T-helper 1 cell (primary cell): ENCODE measurements around the gene ZDHHC24.

Experiments used
- DNase-seq, 5 donors: peaks; one replicate each; pipeline ENCODE4 v3.0.0-alpha.2; 2012 to 2020

Gene ZDHHC24

DNA sequence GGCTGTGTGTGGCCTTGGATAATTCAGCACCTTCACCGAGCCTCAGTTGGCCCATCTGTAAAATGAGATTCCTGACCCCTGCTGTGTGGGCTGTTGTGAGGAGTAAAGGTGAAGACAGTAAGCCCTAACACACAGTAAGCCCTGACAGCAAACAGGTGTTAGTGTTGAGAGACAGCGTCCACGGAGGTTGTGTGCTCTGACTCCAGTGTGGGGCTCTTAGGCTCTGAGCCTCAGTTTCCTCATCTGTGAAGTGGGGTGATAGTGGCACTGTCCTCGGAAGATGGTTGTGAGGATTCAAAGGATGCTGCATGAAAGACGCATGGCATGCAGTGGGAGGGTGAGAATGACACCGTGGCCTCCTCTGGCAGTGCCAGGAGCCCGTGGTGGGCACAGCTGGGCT lies 51.4 kb downstream of the ZDHHC24 start:
- DNase-seq = no peak

DNA sequence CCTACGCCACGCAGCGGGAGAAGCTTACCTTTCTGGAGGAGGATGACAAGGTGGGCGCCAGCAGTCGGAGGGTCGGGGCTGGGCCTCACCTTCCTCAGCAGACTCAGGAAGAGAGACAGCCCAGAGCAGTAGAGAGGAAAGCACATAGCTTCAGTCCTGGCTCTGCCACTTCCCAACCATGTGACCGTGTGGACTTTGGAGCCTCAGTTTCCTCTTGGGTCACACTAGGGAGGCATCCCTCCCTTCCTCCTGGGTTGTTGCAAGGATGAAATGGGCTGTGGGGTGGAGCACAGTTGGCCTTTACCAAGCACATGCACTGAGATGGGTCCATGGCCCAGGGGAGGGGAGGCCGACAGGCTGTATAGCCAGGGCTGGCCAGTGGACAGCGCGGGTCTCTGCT lies 52.7 kb downstream of the ZDHHC24 start:
- no peak for DNase-seq

DNA sequence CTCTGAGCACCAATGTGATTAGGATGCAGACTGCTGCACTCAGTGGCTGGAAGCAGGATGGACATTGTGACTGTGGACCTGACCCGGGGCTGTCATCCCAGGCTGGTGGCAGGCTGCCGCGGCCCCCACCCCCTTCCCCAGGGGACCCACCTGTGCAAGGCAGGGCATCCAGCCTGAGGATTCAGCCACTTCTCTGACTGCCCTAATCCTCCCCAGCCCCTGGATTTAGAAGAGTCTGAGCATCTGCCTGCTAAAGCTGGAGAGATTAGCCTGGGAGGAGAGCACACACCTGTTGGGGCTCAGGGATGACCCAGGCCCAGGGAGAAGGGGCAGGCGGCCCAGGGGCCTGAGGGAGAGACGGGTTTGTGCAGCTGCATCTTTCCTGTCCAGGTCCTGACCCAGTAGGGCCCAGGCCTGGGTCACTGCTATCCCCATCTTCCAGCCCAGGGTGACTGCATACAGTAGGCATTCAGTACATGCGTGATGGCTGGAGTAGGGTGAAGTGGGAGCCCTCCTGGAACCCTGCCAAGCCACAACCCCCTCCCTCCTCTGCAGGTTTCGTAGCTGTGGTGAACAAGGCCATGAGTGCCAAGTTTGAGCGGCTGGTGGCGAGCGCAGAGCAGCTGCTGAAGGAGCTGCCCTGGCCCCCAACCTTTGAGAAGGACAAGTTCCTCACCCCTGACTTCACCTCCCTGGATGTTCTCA lies 53.5 kb downstream of the ZDHHC24 start:
- DNase-seq = no peak

DNA sequence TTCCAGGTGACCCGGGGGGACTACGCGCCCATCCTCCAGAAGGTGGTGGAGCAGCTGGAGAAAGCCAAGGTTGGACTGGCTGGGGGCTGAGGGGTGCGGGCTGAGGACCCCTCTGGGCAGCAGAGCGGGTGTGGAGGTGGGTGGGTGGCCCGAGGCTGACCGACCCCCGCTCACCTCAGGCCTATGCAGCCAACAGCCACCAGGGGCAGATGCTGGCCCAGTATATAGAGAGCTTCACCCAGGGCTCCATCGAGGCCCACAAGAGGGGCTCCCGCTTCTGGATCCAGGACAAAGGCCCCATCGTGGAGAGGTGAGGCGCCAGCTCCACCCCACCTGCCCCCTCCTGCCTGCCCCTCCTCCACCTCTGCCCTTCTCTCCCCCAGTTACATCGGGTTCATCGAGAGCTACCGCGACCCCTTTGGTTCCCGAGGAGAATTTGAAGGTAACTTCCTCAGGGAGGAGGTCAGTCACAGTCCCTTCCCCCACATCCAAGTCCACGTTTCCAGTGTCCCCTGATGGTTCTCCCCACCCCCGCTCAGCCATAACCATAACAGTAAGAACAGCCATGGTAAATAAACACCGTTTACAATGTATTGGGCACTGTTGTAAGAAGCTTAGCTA lies 54.4 kb downstream of the ZDHHC24 start:
- DNase-seq = no peak

DNA sequence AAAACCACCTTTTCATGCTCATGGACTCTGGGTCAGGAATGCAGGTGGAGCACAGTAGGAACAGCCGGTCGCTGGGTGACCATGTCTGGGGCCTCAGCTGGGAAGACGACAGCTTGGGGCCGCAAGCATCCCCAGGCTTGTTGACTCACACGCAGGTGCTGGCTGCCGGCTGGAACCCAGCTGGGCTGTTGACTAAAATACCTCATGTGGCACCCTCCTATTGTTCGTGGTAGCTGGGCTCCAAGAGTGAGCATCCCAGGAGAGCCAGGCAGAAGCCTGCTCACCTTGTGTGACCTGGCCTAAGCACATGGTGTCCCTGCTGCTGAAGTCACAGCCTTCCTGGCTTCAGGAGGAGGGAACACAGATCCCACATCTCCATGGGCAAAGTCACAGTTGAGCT lies 56.2 kb downstream of the ZDHHC24 start:
- DNase-seq = no peak

DNA sequence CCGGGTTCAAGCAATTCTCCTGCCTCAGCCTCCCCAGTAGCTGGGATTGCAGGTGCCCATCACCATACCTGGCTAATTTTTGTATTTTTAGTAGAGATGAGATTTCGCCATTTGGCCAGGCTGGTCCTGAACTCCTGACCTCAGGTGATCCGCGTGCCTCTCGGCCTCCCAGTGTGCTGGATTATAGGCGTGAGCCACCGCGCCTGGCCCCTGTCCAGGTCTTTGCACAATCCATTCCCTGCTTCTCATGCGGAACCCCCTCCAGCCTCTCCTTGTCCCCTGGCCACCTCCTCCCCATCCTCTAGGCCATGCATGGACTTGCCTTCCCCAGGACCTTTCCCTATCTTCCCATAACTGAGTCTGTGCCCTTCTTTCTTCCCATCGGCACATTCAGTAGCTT lies 56.9 kb downstream of the ZDHHC24 start:
- no peak for DNase-seq

DNA sequence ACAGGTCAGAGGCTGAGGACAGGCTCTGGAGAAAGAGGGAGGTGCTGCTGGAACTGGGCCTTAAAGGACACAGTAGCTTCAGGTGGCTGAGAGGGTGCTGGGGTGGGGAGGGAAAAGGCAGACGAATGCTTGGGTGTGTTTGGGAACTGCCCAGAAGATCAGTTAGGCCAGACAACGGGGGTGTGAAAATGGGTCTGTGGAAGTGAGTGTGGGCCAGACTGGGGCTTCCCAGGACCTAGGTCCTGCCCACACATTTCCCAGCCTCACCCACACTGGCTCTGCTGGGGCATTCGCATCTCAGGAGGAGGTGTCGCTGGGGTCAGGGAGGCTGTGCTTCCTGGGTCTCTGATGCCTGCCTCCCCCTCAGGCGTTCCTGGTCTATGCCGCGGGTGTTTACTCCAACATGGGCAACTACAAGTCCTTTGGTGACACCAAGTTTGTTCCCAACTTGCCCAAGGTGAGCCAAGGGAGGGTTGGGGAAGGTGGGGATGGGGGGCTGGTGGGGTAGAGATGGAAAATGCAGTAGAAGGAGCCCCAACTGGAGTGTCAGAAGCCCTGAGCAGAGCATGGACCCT lies 61.0 kb downstream of the ZDHHC24 start:
- DNase-seq = no peak

DNA sequence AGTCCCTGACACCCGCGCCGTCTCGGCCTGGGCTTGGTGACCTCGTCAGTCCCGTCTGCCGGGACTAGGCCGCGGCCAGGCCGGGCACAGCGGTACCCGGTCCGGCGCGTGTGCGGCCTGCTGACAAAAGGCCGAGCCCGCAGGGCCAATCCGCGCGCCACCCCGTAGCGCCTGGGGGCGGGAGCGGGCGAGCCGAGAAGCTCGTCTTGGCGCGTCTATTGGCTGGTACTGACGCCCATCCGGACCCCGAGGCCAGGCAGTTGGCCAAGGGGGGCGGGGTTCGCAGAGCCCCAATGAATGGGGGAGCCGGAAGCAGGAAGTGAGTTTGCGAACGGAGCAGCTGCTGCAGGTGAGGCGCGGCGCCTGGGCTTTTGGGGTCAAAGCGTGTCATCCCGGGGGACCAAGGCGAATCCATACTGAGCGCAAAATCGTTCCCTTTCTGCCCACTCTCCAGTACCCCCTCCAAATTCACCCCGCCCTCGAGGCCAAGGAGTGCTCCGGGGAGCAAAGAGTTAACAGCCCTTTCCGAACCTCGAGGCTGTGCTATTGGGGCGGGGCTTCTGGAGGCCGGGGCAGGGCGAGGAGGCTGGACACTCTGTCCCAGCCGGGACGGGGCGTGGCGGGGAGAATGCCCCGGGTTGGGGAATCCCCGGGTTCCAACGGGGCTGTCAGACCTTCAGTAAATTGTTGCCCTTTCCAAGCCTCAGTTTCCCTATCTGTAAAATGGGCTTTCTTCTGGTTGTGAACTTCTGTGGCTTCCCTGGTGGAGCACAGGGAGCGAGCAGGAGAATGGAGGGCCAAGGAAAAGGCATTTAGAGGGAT lies 65.5 kb downstream of the ZDHHC24 start, which contains the start of gene DPP3:
DPP3 (plus strand) TSS at position 318 of the 822 bp plus-strand sequence. CDS start 1,767 bp downstream, outside the sequence.
- DNase-seq = peak; percentile 90 to 97 (median 93)

DNA sequence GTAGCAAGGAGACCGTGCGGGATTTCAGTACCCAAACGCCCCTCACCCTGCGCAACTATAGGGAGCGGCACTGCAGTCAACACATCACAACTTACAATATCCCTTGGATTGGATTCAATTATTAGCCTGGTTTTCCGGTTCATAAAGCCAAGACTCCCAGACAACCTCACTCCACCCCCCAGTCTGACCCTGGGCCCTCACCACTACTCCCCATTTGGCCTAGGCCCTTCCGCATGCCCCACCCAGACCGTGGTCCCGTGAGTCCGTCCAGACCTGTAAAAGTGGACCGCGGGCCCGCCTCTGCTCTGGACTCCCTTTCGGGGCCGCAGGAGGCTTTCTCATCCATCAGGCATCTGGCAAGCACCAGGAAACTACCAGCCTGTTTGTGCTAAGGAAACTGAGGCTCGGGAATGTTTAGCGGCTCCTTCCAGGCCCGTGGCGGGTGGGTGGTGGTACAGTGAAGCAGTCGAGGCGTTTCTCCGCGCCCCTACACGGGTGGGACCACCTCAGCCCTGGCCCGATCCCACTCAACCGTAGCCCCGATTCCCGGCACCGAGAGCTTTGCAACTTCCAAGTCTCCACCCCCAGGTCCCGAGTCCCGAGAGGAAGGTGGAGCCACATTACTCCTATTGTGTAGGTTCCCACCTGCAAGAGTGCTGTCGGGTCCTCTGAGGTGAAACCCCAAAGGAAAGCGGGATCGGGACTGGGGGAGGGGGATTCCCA lies 66.3 kb downstream of the ZDHHC24 start:
- DNase-seq = no peak

DNA sequence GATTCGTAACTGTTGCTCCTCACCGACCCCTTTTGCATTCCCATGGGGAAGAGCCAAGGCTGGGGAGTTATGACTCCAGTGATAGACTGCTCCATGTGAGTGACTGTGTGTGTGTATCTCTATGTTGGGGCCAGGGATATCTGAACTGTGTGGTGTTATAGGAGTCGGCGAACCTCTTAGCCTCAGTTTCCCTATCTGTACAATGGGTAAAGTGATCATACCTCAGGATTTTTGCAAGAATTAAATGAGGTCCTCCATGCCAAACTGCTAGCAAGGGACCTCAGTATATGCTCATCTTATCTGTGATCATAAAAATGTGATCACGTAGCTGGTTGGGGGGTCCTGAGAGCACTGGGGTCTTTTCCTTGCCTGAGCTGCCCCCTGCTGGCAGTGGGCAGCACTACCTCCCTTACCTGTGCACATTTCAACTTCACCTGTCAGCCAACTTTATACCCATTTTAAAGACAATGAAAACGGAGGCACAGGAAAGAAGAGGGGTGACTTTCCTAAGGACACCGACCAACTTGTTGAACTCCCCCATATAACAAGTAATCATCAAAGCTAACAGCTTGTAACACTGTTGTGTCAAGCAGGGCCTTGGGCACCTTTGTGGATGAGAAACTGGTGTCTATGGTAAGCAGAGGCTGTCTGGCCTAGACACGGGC lies 67.0 kb downstream of the ZDHHC24 start:
- peak in 1 of 5 donors; percentile 28 for DNase-seq

DNA sequence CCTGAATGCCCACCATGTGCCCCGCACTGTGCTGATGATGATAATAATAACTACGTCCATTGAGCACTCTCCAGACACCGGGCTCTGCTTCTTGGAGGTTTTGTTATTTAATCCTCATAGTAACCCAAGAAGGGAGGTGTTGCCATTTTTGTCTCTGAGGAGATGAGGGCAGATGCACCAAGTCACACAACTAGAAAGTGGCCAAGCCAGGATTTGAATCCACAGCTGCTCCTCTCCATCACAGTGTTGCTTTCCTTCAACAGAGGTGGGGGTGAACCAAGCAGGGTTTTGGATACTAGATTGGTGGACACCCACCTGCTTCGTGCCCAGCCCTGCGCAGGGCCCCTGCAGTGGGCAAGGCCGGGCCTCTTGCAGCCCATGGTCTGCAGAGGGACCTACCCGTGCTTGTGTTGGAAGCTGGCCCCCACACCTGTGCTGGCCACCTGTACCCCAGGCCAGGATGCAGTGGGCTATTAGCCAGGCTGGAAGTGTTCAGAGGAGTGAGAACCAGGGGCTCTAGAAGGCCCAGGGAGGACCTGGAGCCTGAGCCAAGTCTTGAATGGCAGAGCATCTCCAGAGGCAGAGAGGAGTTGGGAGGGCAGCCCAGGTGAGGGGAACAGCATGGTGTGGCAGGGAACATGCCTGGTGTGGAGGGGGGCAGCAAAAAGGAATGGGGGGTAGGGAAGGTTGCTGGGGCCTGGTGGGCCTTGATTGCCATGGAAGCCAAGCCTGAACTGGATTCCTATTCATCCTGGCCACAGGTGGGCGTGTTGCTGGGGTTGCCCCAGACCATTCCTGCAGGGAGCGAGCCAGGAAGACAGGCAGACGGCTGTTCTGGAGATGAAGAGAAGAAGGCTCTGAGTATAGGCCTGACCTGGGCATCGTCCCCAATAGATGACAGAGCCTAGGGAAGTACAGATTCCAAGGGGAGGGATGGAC lies 68.3 kb downstream of the ZDHHC24 start:
- DNase-seq = no peak

DNA sequence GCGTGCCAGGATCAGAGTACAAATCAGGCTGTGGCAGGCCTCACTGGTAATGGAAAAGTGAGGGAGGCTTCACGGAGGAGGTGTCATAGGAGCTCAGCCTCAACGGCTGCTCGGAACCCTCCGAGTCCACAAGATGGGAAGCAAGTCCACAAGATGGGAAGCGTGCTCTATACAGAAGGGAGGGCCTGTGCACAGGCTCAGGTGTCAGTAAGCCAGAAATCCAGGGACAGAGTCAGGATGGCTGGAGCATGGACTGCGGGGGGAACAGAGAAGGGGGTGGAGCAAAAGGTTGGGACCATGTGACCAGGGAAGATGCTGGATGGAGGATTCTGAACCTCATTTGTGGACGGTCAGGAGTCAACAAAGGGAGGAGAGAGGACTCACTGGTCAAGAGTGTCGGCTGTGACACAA lies 69.0 kb downstream of the ZDHHC24 start:
- no peak for DNase-seq

DNA sequence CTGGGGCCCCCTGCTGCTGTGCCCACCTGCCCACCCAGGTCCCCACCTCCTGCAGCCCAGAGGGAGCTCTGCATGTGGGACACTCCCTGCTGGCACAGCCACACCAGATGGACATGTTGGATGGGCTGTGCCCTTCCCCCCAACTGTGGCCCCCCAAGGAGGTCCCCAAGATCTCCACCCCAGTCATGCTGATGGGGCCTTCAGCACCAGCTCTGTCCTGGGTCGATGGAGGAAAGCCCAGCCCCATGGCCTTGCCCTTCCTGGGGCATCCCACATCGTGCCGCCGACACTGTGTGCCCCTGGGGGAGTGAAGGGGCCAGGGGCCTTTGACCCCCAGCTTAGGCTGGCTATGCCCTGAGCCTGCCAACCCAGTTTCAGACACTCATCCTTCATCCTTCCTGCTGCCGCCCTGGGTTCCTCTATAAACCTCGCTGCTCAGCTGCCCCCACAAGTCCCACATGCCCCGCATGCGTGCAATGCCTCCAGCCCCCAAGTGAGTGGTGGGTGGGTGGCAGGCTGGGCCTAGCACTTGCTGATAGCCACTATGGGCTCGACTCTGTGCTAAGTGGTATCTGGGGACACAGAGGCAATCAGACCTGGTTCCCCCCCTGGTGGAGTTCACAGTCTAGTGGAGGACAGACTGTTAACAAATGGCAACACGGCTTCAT lies 69.5 kb downstream of the ZDHHC24 start:
- DNase-seq = no peak

DNA sequence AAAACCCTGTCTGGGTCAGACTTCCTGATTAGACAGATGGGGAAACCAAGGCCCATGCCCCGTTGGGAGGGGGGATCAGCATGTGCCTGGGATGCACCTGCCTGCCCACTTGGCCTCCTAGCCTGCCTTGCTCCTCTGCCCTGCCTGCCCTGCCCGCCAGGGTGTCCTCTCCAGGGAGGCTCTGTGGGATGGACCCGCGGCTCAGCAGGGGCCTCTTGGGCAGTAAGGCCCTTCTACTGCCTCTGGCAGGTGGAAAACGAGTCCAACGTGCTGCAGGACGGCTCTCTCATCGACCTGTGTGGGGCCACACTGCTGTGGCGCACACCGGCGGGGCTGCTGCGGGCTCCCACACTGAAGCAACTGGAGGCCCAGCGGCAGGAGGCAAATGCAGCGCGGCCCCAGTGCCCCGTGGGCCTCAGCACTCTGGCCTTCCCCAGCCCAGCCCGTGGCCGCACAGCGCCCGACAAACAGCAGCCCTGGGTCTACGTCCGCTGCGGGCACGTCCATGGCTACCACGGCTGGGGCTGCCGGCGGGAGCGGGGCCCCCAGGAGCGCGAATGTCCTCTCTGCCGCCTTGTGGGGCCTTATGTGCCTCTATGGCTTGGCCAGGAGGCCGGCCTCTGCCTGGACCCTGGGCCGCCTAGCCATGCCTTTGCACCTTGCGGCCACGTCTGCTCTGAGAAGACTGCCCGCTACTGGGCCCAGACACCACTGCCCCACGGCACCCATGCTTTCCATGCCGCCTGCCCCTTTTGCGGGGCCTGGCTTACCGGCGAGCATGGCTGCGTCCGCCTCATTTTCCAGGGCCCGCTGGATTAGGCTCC lies 70.3 kb downstream of the ZDHHC24 start:
- no peak for DNase-seq

DNA sequence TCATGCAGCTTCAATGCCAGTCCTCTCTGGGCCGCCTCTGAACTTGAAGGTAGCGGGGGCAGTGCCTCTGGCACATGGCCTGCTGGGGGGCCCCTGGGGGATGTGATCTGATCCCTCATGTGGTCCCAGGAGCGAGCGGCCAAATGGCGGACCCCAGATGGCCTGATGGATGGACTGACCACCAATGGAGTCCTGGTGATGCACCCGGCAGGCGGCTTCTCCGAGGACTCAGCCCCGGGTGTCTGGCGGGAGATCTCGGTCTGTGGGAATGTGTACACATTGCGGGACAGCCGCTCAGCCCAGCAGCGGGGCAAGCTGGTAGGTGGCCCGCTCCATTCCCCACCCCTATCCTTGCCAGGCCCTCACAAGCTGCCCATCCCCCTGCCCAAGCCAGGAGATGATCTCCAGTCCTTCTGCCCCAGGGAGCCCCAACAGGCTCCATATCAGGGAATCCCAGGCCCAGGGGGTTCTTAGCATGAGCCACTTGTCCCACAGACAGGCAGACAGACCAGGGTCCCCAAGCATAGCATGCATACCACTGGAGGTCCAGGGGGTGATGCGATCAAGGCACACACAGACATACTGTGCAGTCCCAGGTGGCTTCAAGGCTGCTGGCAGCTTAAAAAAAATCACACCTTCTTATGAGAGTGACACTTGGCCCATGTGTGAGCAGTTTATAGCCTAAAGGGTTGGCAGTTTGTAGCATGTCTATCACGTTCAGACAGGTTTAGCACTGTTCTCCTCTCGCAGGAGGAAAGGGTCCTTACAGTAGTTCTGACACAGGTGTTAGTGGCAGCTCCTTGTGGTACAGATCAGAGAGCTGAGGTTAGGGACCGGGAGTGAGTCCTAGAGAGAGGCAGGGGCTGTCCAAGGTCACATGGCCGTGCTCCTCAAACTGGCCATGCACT lies 72.0 kb downstream of the ZDHHC24 start:
- DNase-seq = no peak

DNA sequence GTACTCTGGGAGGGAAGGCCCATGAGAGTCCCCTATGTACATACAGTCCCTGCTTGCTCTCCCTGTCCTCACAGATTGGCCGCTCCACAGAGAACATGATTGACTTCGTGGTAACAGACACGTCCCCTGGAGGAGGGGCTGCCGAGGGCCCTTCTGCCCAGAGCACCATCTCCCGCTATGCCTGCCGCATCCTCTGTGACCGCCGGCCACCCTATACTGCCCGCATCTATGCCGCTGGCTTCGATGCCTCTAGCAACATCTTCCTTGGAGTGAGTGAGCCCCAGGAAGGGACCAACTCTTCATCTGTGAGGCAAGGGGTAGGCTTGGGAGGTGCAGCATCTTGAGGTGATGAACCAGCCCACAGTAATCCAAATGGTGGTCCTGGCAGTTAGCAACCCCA lies 72.7 kb downstream of the ZDHHC24 start:
- DNase-seq = no peak

DNA sequence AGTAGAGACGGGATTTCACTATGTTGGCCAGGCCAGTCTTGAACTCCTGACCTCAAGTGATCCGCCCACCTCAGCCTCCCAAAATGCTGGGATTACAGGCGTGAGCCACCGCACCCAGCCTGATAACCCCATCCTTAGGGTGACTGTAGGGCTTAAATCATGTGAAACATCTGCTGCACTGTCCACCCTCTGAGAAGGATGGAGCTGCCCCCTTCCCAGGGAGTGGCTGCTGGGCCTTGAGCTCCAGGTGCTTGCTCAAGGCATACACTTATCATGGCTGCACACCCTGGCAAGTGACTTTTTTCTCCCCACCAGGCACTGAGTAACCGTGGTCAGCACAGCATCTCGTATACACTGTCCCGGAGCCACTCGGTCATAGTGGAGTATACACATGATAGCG lies 73.8 kb downstream of the ZDHHC24 start:
- DNase-seq = no peak

DNA sequence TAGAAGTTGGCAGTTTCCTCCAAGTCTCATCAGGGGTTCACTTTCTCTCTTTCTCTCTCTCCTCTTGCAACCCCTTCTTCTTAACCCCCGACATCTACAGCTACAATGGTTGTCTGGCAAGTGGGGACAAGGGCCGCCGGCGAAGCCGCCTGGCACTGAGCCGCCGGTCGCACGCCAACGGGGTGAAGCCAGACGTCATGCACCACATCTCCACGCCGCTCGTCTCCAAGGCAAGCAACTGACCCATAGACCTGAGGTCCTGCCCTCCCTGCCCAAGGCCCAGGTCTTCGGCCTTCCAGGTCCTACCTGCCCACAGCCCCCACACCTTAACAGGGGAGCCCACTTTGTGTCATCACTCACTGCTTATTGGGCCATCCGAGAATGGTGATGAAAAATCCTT lies 74.7 kb downstream of the ZDHHC24 start:
- DNase-seq = no peak
